Peyer's patch (tissue), 4 donors: ENCODE measurements around the gene SINHCAF. TPM values are rescaled to one million over a fixed set of nuclear protein-coding genes. Genes with fewer than 3 reads are reported as not detected.

ENCODE experiments used
- DNase-seq, 3 donors: peaks; one replicate each; pipeline ENCODE4 v3.0.0-alpha.2; 2017 to 2019
- H3K27ac ChIP-seq, 4 donors: fragments of 200-600 bp; sonication (generic); one replicate each; pipeline ENCODE4 v1.5.1; 2016 to 2019
- H3K27me3 ChIP-seq, 2 donors: fragments of 200-600 bp; sonication (generic); one replicate each; pipeline ENCODE4 v1.5.1; 2019
- H3K36me3 ChIP-seq, 3 donors: fragments of 200-600 bp; sonication (generic); one replicate each; pipeline ENCODE4 v1.5.1; 2016 to 2019
- H3K4me1 ChIP-seq, 4 donors: fragments of 200-600 bp; sonication (generic); one replicate each; pipeline ENCODE4 v1.5.1; 2016 to 2019
- H3K4me3 ChIP-seq, 4 donors: fragments of 200-600 bp; sonication (generic); 1 replicate in 3 of 4; 2 replicates in 1 of 4; pipeline ENCODE4 v1.5.1; 2016 to 2019; ENCODE audit warnings: mild to moderate bottlenecking in 1 of 4
- H3K9me3 ChIP-seq, 4 donors: fragments of 200-600 bp; sonication (generic); one replicate each; pipeline ENCODE4 v1.5.1; 2016 to 2019; ENCODE audit warnings: mild to moderate bottlenecking in 1 of 4
- CTCF ChIP-seq, 6 experiments: fragments of 450-650 bp in 4 of 6; fragments of 200-600 bp in 2 of 6; sonication (generic) in 1 of 6; IDR thresholded peaks; one replicate each; pipeline ENCODE4 v1.5.1; 2017 to 2019; ENCODE audit warnings: antibody characterized with exemption in 6 of 6, mild to moderate bottlenecking in 3 of 6, moderate library complexity in 1 of 6
- POLR2A ChIP-seq, 2 donors: fragments of 450-650 bp; IDR thresholded peaks; one replicate each; pipeline ENCODE4 v1.5.1; 2017; ENCODE audit warnings: antibody characterized with exemption in 2 of 2, mild to moderate bottlenecking in 2 of 2, moderate library complexity in 2 of 2
- total RNA-seq, 4 donors: library from RNA; depleted of rRNA; stranded (reverse); fragments of >200 nt; gene quantifications; one replicate each; pipeline ENCODE4 v1.1.0, GENCODE V29; 2016

SINHCAF gene
- total RNA-seq, 4 donors from 2014 or later, result 39.9 to 109 (median 53.7) TPM

- H3K27me3 ChIP-seq, result no peaks in the 10 kb centered on the region
- no peaks in the 10 kb centered on the region for H3K36me3 ChIP-seq
- H3K4me3 ChIP-seq, result no peak overlapping the region
- no peaks in the 10 kb centered on the region for H3K9me3 ChIP-seq
- no peak overlapping the region for H3K27ac ChIP-seq
- no peaks in the 10 kb centered on the region for H3K4me1 ChIP-seq
- no peak for TF ChIP-seq CTCF (IDR thresholded peaks at IDR 0.05)
- TF ChIP-seq POLR2A (IDR thresholded peaks at IDR 0.05), result no peak
- DNase-seq, result no peak
Measured at GRCh38 chr12:31236998-31237637, 88.8 kb downstream of the SINHCAF start.

- Histone ChIP-seq H3K4me3 (no peak overlapping the region), H3K4me1 (no peaks in the 10 kb centered on the region), H3K27ac (no peak overlapping the region), H3K9me3 (peaks cover 0 to 5% (median 0%) of the 10 kb centered on the region in 4 donors), H3K36me3 (no peaks in the 10 kb centered on the region), H3K27me3 (no peaks in the 10 kb centered on the region)
- TF ChIP-seq POLR2A (IDR thresholded peaks at IDR 0.05), result no peak
- no peak for TF ChIP-seq CTCF (IDR thresholded peaks at IDR 0.05)
- DNase-seq, result no peak
Measured at GRCh38 chr12:31235868-31236395, 90.0 kb downstream of the SINHCAF start.

- DNase-seq, result peak in 1 of 3 donors; percentile 59
- H3K36me3 ChIP-seq, result no peaks in the 10 kb centered on the region
- peaks cover 0 to 5% (median 0%) of the 10 kb centered on the region in 4 donors for H3K9me3 ChIP-seq
- H3K4me3 ChIP-seq, result no peak overlapping the region
- no peaks in the 10 kb centered on the region for H3K27me3 ChIP-seq
- no peaks in the 10 kb centered on the region for H3K4me1 ChIP-seq
- H3K27ac ChIP-seq, result peak overlapping the region in 1 of 4 donors; percentile 18
- TF ChIP-seq CTCF (IDR thresholded peaks at IDR 0.05), result peak in 4 of 6 experiments; percentile 35 to 68 (median 64)
- no peak for TF ChIP-seq POLR2A (IDR thresholded peaks at IDR 0.05)
Measured at GRCh38 chr12:31234955-31235867, 90.7 kb downstream of the SINHCAF start.

- Histone ChIP-seq H3K9me3 (peaks cover 0 to 5% (median 0%) of the 10 kb centered on the region in 4 donors), H3K4me1 (no peaks in the 10 kb centered on the region), H3K27ac (no peak overlapping the region), H3K36me3 (no peaks in the 10 kb centered on the region), H3K27me3 (no peaks in the 10 kb centered on the region), H3K4me3 (no peak overlapping the region)
- DNase-seq, result no peak
- TF ChIP-seq CTCF (IDR thresholded peaks at IDR 0.05) (no peak), POLR2A (IDR thresholded peaks at IDR 0.05) (no peak)
Measured at GRCh38 chr12:31234053-31234840, 91.7 kb downstream of the SINHCAF start.

GRCh38 chr12:31233061-31233730, 92.8 kb downstream of the SINHCAF start:
- H3K36me3 ChIP-seq, result no peaks in the 10 kb centered on the region
- TF ChIP-seq CTCF (IDR thresholded peaks at IDR 0.05) (no peak), POLR2A (IDR thresholded peaks at IDR 0.05) (no peak)
- H3K9me3 ChIP-seq, result peaks cover 0 to 5% (median 0%) of the 10 kb centered on the region in 4 donors
- H3K4me3 ChIP-seq, result no peak overlapping the region
- no peak for DNase-seq
- no peaks in the 10 kb centered on the region for H3K27me3 ChIP-seq
- no peak overlapping the region for H3K27ac ChIP-seq
- no peaks in the 10 kb centered on the region for H3K4me1 ChIP-seq
